HL-60 (cell line): Measurements from ENCODE around the gene CNTN1.

ENCODE experiments used
- DNase-seq, 2 experiments: peaks; one replicate each; pipeline ENCODE4 v3.0.0-alpha.2; 2010 to 2020; ENCODE audit warnings: low read depth in 1 of 2, low spot score in 1 of 2
- H3K27ac ChIP-seq: fragments of 250-450 bp; sonication (Bioruptor Pico); replicated peaks from 2 replicates; pipeline ENCODE4 v1.5.1; 2020; ENCODE audit warnings: mild to moderate bottlenecking, moderate library complexity
- H3K27me3 ChIP-seq: fragments of 250-450 bp; sonication (Bioruptor Pico); 2 replicates; pipeline ENCODE4 v1.5.1; 2021; ENCODE audit warnings: mild to moderate bottlenecking, moderate library complexity; ENCODE audit not compliant: insufficient read depth, poor library complexity, severe bottlenecking
- H3K4me3 ChIP-seq: replicated peaks from 2 replicates; pipeline ENCODE4 v1.5.1; 2011; ENCODE audit warnings: mild to moderate bottlenecking, control low read depth, low read length; ENCODE audit not compliant: insufficient read depth
- CTCF ChIP-seq: IDR thresholded peaks from one replicate; pipeline ENCODE4 v1.5.1; 2011; ENCODE audit warnings: low read length, control low read depth, inconsistent platforms; ENCODE audit not compliant: insufficient read depth
- GABPA ChIP-seq: IDR thresholded peaks from 2 replicates; pipeline ENCODE4 v1.6.1; 2012; ENCODE audit warnings: low read depth
- POLR2AphosphoS5 ChIP-seq: IDR thresholded peaks from 2 replicates; pipeline ENCODE4 v1.6.1; 2012; ENCODE audit warnings: low read depth
- REST ChIP-seq: IDR thresholded peaks from 2 replicates; pipeline ENCODE4 v1.6.1; 2012; ENCODE audit warnings: low read depth; ENCODE audit not compliant: insufficient replicate concordance
- SPI1 ChIP-seq: IDR thresholded peaks from 2 replicates; pipeline ENCODE4 v1.6.1; 2012; ENCODE audit warnings: low read depth, mild to moderate bottlenecking, borderline replicate concordance

The CNTN1 gene

GRCh38 chr12:40793471-40793870 lies 101.2 kb downstream of the CNTN1 start:
- no peak for TF ChIP-seq POLR2AphosphoS5
- TF ChIP-seq CTCF, result no peak
- TF ChIP-seq SPI1, result no peak
- no peak for TF ChIP-seq REST
- H3K27ac ChIP-seq, result no peak overlapping the region
- H3K4me3 ChIP-seq, result no peak overlapping the region
- H3K27me3 ChIP-seq, result no peaks in the 10 kb centered on the region
- no peak for DNase-seq

- no peak overlapping the region for H3K4me3 ChIP-seq
- no peaks in the 10 kb centered on the region for H3K27me3 ChIP-seq
- no peak for DNase-seq
- TF ChIP-seq REST, result no peak
- no peak for TF ChIP-seq CTCF
- no peak for TF ChIP-seq SPI1
- TF ChIP-seq GABPA, result no peak
- TF ChIP-seq POLR2AphosphoS5, result no peak
- no peak overlapping the region for H3K27ac ChIP-seq
Measured at GRCh38 chr12:40794087-40794486, 101.8 kb downstream of the CNTN1 start.

GRCh38 chr12:40801082-40801481 lies 108.8 kb downstream of the CNTN1 start:
- Histone ChIP-seq H3K4me3 (no peak overlapping the region), H3K27ac (no peak overlapping the region), H3K27me3 (no peaks in the 10 kb centered on the region)
- DNase-seq, result no peak
- TF ChIP-seq POLR2AphosphoS5, result no peak
- TF ChIP-seq CTCF, result no peak
- no peak for TF ChIP-seq REST
- TF ChIP-seq SPI1, result no peak
- TF ChIP-seq GABPA, result no peak
